Activated CD8-positive, alpha-beta memory T cell treated with anti-CD3 and anti-CD28 coated beads, Interleukin-2, amount 50 U/mL, for 1 hour (primary cell): Measurements from ENCODE around the gene CCDC192.
"Not testable (repeated sequence)": the region's sequence is repeated elsewhere in the genome, so short reads cannot be mapped to it uniquely, and the experiment has no call there.

Source experiments
- DNase-seq: peaks from one replicate; pipeline ENCODE4 v3.0.0-alpha.2; 2020; ENCODE audit errors: extremely low read depth

The CCDC192 gene

GRCh38 chr5:127702926-127703561 lies at the start of gene CCDC192:
TSS of gene CCDC192 (plus strand) at chr5:127703391. CDS start at chr5:127703446, 55 bp downstream.
- DNase-seq: no peak

DNA sequence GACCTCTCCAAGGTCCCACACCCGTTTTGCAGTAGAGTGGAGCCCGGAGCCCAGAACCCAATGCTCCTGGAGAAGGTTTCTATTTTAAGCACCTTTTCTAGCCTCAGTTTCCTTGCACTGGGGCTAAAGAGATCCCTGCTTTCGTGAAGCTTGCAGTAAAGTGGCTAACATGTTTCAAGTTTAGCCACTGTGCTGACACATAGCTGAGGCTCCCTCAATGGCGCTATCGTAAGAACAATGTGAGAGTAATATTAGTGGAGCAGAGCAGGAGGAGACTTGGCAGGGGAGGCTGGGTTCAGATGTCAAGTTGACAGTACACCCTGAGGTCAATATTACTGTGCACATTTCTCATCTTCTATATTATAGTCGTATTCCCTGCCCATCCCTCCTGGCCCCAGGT lies 46.4 kb upstream of the CCDC192 start:
- DNase-seq: no peak

DNA sequence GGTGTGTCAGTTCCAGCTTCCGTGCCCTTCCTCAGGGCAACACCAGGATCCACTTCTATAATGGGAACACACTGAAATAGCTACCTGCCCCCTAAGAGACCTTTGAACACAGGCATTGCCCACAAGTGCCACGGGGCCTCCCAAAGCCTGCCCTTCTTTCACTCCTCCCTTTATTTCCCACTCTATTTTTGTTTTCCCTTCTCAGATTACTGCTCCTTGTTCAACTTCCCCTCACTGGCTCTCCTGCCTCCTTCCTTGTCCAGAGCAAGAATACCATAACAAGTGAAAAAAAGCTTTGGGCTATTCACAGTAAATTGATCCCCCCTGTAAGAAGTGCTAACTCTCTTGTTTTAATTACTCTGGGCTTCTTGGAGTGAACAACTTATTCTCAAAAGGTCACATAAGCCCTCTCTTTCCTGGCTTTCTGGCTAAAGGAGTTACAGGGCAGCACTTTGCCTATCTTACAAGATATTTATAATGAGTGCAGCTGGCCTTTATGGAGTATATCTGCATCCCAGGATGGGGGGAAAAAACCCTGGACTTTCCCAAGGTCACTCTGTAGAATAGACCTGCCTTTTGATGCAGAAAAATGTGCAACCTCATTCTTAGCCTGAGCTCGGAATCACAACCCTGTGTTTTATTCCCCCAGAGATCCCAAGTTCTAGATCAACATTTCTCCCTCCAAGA lies 43.0 kb upstream of the CCDC192 start:
- no peak for DNase-seq

DNA sequence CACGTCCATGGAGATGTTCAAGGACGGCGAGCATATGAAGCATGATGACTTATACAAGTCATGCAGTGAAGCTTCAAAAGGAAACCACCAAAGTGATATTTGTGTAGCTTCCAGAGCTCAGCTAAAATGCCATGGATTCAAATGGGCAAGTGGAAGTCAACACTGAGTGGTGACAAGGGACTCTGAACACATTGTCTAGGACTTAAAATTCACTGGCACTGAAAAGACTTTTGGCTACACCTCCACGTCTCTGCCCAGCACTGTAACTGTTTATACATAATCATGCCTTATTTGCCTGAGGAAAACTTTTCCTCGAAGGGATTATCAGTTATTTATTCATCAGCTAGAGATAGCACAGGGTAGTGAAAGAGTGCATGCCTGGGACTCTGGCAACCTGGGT lies 39.1 kb upstream of the CCDC192 start:
- no peak for DNase-seq

GRCh38 chr5:127665641-127666040 lies 37.5 kb upstream of the CCDC192 start:
- no peak for DNase-seq

GRCh38 chr5:127666043-127666716 lies 37.0 kb upstream of the CCDC192 start:
- no peak for DNase-seq

- DNase-seq: no peak
Measured at GRCh38 chr5:127667926-127668325, 35.3 kb upstream of the CCDC192 start.

- no peak for DNase-seq
Measured at GRCh38 chr5:127671218-127671617, 32.0 kb upstream of the CCDC192 start.

- DNase-seq: no peak
Measured at GRCh38 chr5:127673117-127673800, 29.9 kb upstream of the CCDC192 start.

DNA sequence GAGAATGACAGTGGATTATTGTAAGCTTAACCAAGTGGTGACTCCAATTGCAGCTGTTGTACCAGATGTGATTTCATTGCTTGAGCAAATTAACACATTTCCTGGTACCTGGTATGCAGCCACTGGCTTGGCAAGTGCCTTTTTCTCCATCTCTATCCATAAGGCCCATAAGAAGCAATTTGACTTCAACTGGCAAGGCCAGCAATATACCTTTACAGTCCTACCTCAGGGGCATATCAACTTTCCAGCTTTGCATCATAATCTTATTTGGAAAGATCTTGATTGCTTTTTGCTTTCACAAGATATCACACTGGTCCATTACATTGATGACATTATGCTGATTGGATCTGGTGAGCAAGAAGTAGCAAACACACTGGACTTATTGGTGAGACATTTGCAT lies 26.2 kb upstream of the CCDC192 start:
- DNase-seq: not testable (repeated sequence)

GRCh38 chr5:127679691-127680330 lies 23.4 kb upstream of the CCDC192 start:
- not testable (repeated sequence) for DNase-seq

GRCh38 chr5:127680595-127680994 lies 22.6 kb upstream of the CCDC192 start:
- DNase-seq: no peak

- DNase-seq: no peak
Measured at GRCh38 chr5:127683008-127683407, 20.2 kb upstream of the CCDC192 start.

GRCh38 chr5:127684726-127685467 lies 18.3 kb upstream of the CCDC192 start:
- DNase-seq: no peak

- no peak for DNase-seq
Measured at GRCh38 chr5:127685662-127686061, 17.5 kb upstream of the CCDC192 start.

DNA sequence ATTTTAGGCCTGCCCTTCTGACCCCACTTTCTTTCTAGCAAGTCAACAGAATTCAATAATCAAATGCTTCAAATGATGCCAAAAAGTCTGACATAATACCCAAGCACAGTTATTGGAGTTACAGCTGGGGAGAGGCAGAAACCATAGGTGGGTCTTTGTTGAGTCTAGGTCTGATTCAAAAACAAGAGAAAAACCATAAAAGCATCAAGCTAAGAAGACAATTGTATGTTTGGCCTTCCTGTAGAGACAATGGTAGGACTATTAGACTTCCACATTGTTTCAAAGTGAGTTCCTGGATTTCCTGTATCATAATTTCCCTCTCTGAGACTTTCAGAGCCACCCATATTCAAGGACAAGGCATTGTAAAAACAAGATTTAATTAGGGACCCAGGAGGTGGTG lies 16.8 kb upstream of the CCDC192 start:
- DNase-seq: no peak

DNA sequence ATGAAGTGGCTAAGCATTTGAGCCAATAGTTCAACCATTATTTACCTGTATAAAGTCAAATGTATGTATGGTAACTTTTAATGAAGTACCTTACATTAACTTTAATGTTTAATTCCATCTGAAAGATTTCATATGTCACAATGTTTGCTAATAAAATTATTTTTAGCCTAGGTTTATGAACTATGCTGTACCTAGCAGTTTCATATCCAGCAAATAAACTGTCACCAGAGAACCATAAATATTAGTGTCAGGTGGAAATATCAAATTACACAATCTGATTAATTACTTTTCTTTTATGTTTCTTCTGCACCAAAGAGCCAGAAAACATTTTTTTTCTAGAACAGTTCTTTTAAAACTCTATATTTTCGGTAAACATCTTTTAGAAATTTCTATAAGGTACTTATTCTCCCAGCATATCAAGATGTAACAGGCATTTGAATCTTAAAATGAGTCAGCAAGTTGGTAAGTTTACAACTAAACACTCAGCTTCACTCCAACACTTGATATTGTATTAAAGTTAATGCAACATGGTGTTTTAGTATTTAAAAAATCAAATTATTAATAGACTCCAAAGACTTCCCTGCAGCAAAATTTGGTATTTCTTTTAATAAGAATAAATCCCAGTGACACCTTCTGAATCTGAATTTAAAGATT lies 8.5 kb upstream of the CCDC192 start:
- DNase-seq: no peak

DNA sequence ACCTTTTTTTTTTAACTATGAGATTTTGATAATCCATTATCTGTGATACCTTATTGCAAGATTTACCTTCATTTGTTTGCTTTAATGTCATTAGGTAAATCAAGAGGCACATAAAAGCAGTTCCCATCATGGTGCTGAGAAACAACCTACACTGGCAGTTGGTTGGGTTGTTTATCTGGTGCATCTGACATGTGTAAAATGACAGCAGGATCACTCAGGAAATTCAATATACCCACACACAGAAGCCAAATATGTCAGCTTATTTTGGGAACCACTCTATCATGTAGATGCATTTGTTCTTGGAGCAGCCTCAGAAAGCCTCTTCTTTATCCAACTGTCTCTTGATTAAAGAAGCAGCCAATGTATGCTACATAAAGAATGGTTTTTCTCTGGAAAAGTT lies 7.8 kb upstream of the CCDC192 start:
- DNase-seq: no peak

DNA sequence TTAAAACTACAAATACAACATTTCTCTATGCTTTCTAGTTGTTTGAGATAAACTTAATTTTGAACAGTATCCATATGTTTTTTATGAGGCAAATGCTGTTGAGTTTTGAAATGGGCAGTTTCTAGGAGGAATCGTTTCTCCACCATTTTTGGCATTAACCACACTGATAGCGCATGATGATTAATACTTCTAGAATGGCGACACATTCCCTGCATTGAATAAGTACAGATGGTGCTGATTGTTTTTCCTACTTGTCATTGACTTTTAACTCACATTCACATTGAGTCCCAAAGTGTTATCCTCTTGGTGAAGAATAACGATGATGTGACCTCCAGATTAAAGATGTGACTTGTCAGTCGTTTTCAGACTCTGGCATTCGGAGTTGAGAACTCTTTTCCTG lies 6.5 kb upstream of the CCDC192 start:
- DNase-seq: no peak

DNA sequence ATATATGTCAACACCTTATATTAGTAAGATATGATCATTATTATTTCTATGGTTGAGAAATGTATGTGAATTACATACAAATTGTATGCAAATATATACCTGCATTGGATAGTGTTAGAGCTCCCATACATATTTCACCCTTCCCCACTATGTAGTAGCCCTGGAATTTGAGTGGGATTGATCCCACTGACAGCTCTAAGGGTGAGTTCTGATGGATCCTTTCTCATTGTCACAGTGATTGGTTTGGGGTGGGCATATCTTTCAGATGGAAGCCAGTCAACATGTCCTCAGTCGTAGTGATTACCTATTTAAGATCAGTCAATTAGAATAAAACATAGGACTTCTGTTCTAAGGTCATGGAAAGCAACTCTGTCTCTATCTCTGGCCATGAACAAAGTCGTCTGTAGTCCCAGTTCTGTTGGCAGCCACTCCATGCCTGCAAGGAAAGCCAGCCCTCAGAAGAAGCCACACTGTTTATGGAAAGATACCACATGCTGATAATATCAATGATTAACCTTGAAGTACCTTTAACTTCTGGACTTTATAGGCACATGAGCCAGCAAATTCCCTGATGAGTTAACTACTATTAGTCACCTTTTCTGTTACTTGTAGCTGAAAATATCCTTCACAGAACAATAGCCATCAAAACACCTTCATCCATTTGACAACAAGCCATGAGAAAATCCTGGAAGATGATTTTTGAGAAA lies 5.1 kb upstream of the CCDC192 start:
- DNase-seq: no peak
